Measurements from ENCODE around the gene EHBP1. TPM values are rescaled to one million over a fixed set of nuclear protein-coding genes. Genes with fewer than 3 reads are reported as not detected.

EHBP1 gene
- total RNA-seq, 2 experiments from 2014 or later = 19.3 to 23.2 TPM

GRCh38 chr2:62806231-62806630 is 100.7 kb downstream of the EHBP1 start:
- ChIA-PET CTCF (no interaction called here), POLR2A (no interaction called here)
- Mint-ChIP-seq H3K27ac (no peak overlapping the region), H3K4me1 (peaks cover 9% of the 10 kb centered on the region), H3K27me3 (no peaks in the 10 kb centered on the region), H3K36me3 (ENCODE audit: low read depth) (peaks cover 21% of the 10 kb centered on the region), H3K4me3 (no peak overlapping the region), H3K9me3 (peaks cover 9% of the 10 kb centered on the region)
- DNase-seq = no peak

- DNase-seq = no peak
- ChIA-PET CTCF (no interaction called here), POLR2A (no interaction called here)
- Mint-ChIP-seq H3K9me3 (peaks cover 9% of the 10 kb centered on the region), H3K4me1 (peaks cover 1% of the 10 kb centered on the region), H3K27ac (no peak overlapping the region), H3K27me3 (no peaks in the 10 kb centered on the region), H3K4me3 (no peak overlapping the region), H3K36me3 (ENCODE audit: low read depth) (peaks cover 21% of the 10 kb centered on the region)
Observed at GRCh38 chr2:62808554-62808953, 103.0 kb downstream of the EHBP1 start.

DNA sequence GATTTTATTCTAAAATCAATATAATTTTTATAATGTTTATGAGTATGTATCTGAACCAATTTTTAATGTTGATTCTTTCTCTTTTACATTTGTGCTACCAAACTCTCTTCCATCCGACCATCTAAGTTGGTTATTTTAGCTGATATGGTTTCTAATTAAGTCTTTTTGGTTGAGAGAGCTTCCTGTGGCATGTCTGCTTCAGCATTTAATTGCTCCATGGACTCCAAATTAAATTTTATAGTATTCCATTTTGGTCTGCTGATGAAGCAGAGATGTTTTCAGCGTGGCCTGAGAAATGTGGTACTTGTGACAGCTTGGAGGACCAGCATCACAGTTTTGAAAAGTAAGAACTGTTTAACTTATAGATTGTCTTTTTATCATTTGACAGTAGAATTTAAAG is 105.6 kb downstream of the EHBP1 start:
- no peak overlapping the region for H3K4me3 Mint-ChIP-seq
- peaks cover 9% of the 10 kb centered on the region for H3K9me3 Mint-ChIP-seq
- CTCF ChIA-PET = interaction anchor here (0.6 kb wide), 1 partner anchor 43 kb away, joined by 3 read pairs; no protein-coding TSS in a partner anchor
- H3K27ac Mint-ChIP-seq = no peak overlapping the region
- POLR2A ChIA-PET = no interaction called here
- H3K36me3 Mint-ChIP-seq (ENCODE audit: low read depth) = peaks cover 21% of the 10 kb centered on the region
- peaks cover 3% of the 10 kb centered on the region for H3K4me1 Mint-ChIP-seq
- no peaks in the 10 kb centered on the region for H3K27me3 Mint-ChIP-seq
- DNase-seq = no peak

- peaks cover 3% of the 10 kb centered on the region for H3K4me1 Mint-ChIP-seq
- H3K27ac Mint-ChIP-seq = no peak overlapping the region
- peaks cover 15% of the 10 kb centered on the region for H3K36me3 Mint-ChIP-seq (ENCODE audit: low read depth)
- no peak overlapping the region for H3K4me3 Mint-ChIP-seq
- DNase-seq = no peak
- H3K9me3 Mint-ChIP-seq = peaks cover 7% of the 10 kb centered on the region
- ChIA-PET CTCF (no interaction called here), POLR2A (no interaction called here)
- H3K27me3 Mint-ChIP-seq = no peaks in the 10 kb centered on the region
Observed at GRCh38 chr2:62811972-62812371, 106.5 kb downstream of the EHBP1 start.

DNA sequence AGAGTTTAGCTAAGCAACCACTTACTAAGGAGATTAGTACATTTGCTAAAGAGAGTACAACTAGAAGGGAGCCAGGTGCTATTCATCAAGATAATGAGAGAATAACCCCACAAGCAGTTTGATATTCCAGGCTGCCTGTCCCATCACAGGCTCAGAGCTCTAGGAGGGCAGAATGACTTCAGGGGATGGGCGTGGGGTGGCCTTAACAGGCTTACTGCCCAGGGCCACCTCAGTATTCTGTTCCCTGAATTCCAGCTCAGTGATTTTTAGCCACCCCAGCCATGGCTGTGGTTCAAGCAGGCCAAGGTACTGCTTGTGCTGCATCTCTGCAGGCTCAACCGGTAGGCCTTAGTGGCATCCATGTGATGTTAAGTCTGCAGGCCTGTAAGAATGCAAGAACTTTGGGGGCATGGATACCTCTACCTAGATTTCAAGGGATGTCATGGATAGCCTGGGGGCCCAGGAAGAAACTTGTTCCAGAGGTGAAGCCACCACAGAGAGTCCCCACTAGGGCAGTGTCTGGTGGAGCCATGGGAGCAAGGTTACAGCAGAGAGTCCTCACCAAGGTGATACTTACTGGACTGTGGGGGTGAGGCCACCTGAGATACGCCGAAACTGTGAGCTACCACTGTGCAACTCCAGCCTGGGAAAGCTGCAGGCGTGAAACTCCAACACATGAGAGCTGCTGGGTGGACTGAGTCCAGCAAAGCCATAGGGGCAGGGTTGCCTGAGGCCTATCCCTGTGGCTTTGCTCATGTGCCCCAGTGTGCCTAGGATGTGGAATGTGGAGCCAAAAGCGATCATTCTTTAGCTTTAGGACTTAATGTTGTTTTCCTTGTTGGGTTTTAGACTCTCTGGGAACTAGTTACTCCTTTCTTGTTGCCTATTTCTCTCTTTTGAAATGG is 107.7 kb downstream of the EHBP1 start:
- Mint-ChIP-seq H3K36me3 (ENCODE audit: low read depth) (peaks cover 10% of the 10 kb centered on the region), H3K4me1 (peaks cover 3% of the 10 kb centered on the region), H3K27ac (no peak overlapping the region)

GRCh38 chr2:62814123-62814522 is 108.6 kb downstream of the EHBP1 start:
- Mint-ChIP-seq H3K4me3 (no peak overlapping the region), H3K4me1 (peaks cover 2% of the 10 kb centered on the region), H3K27me3 (no peaks in the 10 kb centered on the region), H3K9me3 (peaks cover 3% of the 10 kb centered on the region), H3K27ac (no peak overlapping the region), H3K36me3 (ENCODE audit: low read depth) (peaks cover 4% of the 10 kb centered on the region)
- DNase-seq = no peak
- POLR2A ChIA-PET = no interaction called here
- CTCF ChIA-PET = no interaction called here

More for the DNA sequence above, 107.7 kb downstream of the EHBP1 start:
- DNase-seq = no peak
- no peaks in the 10 kb centered on the region for H3K27me3 Mint-ChIP-seq
- peaks cover 5% of the 10 kb centered on the region for H3K9me3 Mint-ChIP-seq
- CTCF ChIA-PET = no interaction called here
- H3K4me3 Mint-ChIP-seq = no peak overlapping the region
- POLR2A ChIA-PET = no interaction called here

- Mint-ChIP-seq H3K9me3 (no peaks in the 10 kb centered on the region), H3K4me3 (no peak overlapping the region), H3K27ac (no peak overlapping the region), H3K36me3 (ENCODE audit: low read depth) (no peaks in the 10 kb centered on the region), H3K27me3 (no peaks in the 10 kb centered on the region), H3K4me1 (peaks cover 2% of the 10 kb centered on the region)
- no peak for DNase-seq
- ChIA-PET POLR2A (no interaction called here), CTCF (no interaction called here)
Observed at GRCh38 chr2:62817348-62817747, 111.8 kb downstream of the EHBP1 start.

- CTCF ChIA-PET = no interaction called here
- no peak overlapping the region for H3K4me3 Mint-ChIP-seq
- peaks cover 2% of the 10 kb centered on the region for H3K4me1 Mint-ChIP-seq
- H3K36me3 Mint-ChIP-seq (ENCODE audit: low read depth) = no peaks in the 10 kb centered on the region
- no peaks in the 10 kb centered on the region for H3K27me3 Mint-ChIP-seq
- no peak overlapping the region for H3K27ac Mint-ChIP-seq
- POLR2A ChIA-PET = no interaction called here
- no peaks in the 10 kb centered on the region for H3K9me3 Mint-ChIP-seq
- DNase-seq = no peak
Observed at GRCh38 chr2:62817995-62818713, 112.6 kb downstream of the EHBP1 start.

GRCh38 chr2:62822549-62822948 is 117.0 kb downstream of the EHBP1 start:
- Mint-ChIP-seq H3K9me3 (no peaks in the 10 kb centered on the region), H3K27ac (no peak overlapping the region), H3K27me3 (no peaks in the 10 kb centered on the region), H3K36me3 (ENCODE audit: low read depth) (peaks cover 7% of the 10 kb centered on the region), H3K4me3 (no peak overlapping the region), H3K4me1 (no peaks in the 10 kb centered on the region)
- CTCF ChIA-PET = no interaction called here
- DNase-seq = no peak
- POLR2A ChIA-PET = no interaction called here

DNA sequence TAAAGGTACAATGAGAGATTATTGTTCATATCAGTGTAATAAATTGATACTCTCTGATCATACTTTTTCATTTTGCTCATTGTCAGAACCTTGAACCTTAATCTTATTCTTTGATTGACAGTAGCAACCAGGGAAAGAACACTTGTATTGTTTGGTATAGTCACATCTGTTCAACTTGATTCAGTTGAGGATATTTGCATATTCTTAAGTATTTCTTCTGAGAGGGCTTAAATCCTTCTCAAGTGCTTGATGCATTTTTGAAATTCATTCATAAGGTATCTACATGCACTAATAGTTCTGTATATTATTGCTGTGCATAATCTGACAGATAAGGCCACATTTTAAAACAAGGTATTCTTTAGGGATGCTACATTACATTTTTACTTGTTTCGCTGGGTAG is 118.9 kb downstream of the EHBP1 start:
- H3K9me3 Mint-ChIP-seq = no peaks in the 10 kb centered on the region
- no peaks in the 10 kb centered on the region for H3K27me3 Mint-ChIP-seq
- no peaks in the 10 kb centered on the region for H3K4me1 Mint-ChIP-seq
- CTCF ChIA-PET = no interaction called here
- no peak for DNase-seq
- no peak overlapping the region for H3K4me3 Mint-ChIP-seq
- POLR2A ChIA-PET = no interaction called here
- H3K27ac Mint-ChIP-seq = no peak overlapping the region
- H3K36me3 Mint-ChIP-seq (ENCODE audit: low read depth) = peaks cover 7% of the 10 kb centered on the region

- Mint-ChIP-seq H3K4me1 (no peaks in the 10 kb centered on the region), H3K27ac (no peak overlapping the region), H3K27me3 (no peaks in the 10 kb centered on the region), H3K9me3 (no peaks in the 10 kb centered on the region), H3K36me3 (ENCODE audit: low read depth) (peaks cover 10% of the 10 kb centered on the region), H3K4me3 (no peak overlapping the region)
- ChIA-PET POLR2A (no interaction called here), CTCF (no interaction called here)
- DNase-seq = no peak
Observed at GRCh38 chr2:62826141-62826540, 120.6 kb downstream of the EHBP1 start.

GRCh38 chr2:62826953-62827675 is 121.6 kb downstream of the EHBP1 start:
- H3K27me3 Mint-ChIP-seq = no peaks in the 10 kb centered on the region
- H3K4me3 Mint-ChIP-seq = no peak overlapping the region
- ChIA-PET POLR2A (no interaction called here), CTCF (no interaction called here)
- H3K9me3 Mint-ChIP-seq = no peaks in the 10 kb centered on the region
- no peak for DNase-seq
- peaks cover 4% of the 10 kb centered on the region for H3K4me1 Mint-ChIP-seq
- no peak overlapping the region for H3K27ac Mint-ChIP-seq
- peaks cover 13% of the 10 kb centered on the region for H3K36me3 Mint-ChIP-seq (ENCODE audit: low read depth)

DNA sequence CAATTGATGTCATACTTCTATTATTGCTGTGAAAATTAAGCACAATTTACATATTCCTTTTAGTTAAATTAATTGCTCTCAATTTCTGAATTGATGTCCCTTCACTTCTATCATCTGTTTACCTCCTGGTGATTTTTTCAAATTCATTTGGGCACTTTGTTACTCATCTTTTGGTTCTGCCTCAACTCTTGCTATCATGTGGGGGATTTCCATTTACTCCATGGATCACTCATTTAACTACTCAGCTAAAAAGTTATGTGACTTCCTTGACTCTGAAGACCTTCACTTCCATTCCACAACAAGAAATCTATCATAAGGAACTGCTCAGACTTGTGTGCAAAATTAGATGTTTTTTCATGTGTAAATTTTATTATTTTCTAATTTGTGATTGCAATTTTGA is 126.2 kb downstream of the EHBP1 start:
- ChIA-PET POLR2A (no interaction called here), CTCF (no interaction called here)
- peaks cover 4% of the 10 kb centered on the region for H3K9me3 Mint-ChIP-seq
- DNase-seq = no peak
- H3K4me1 Mint-ChIP-seq = peaks cover 4% of the 10 kb centered on the region
- no peaks in the 10 kb centered on the region for H3K27me3 Mint-ChIP-seq
- H3K36me3 Mint-ChIP-seq (ENCODE audit: low read depth) = peaks cover 26% of the 10 kb centered on the region
- no peak overlapping the region for H3K4me3 Mint-ChIP-seq
- no peak overlapping the region for H3K27ac Mint-ChIP-seq
